Stimulated activated CD4-positive, alpha-beta T cell treated with anti-CD3 and anti-CD28 coated beads, Interleukin-4, amount 100 ng/mL, for 1 hour (primary cell): Measurements from ENCODE around the gene NKD2.
"Not testable (repeated sequence)": the region's sequence is repeated elsewhere in the genome, so short reads cannot be mapped to it uniquely, and the experiment has no call there.

ENCODE experiments used
- DNase-seq: peaks from one replicate; pipeline ENCODE4 v3.0.0-alpha.2; 2020

NKD2 gene

GRCh38 chr5:1008451-1009358 is at the start of gene NKD2:
TSS of gene NKD2 (plus strand) at chr5:1008802. CDS start at chr5:1009058, 256 bp downstream.
- peak; percentile 62 for DNase-seq

- no peak for DNase-seq
These were observed 48.7 kb upstream of the NKD2 start for GRCh38 chr5:959581-960531.

GRCh38 chr5:960551-960950 is 48.1 kb upstream of the NKD2 start:
- DNase-seq = no peak

GRCh38 chr5:961002-961710 is 47.4 kb upstream of the NKD2 start:
- no peak for DNase-seq

GRCh38 chr5:961711-962240 is 46.8 kb upstream of the NKD2 start:
- no peak for DNase-seq

GRCh38 chr5:962386-962785 is 46.2 kb upstream of the NKD2 start:
- no peak for DNase-seq

- DNase-seq = no peak
These were observed 45.8 kb upstream of the NKD2 start for GRCh38 chr5:962801-963200.

- no peak for DNase-seq
These were observed 45.3 kb upstream of the NKD2 start for GRCh38 chr5:963310-963672.

GRCh38 chr5:963673-964531 is 44.7 kb upstream of the NKD2 start:
- peak; percentile 35 for DNase-seq

- DNase-seq = no peak
These were observed 43.8 kb upstream of the NKD2 start for GRCh38 chr5:964821-965220.

- no peak for DNase-seq
These were observed 42.8 kb upstream of the NKD2 start for GRCh38 chr5:965604-966344.

- DNase-seq = no peak
These were observed 42.3 kb upstream of the NKD2 start for GRCh38 chr5:966345-966710.

- DNase-seq = no peak
These were observed 41.7 kb upstream of the NKD2 start for GRCh38 chr5:966941-967340.

- DNase-seq = no peak
These were observed 39.7 kb upstream of the NKD2 start for GRCh38 chr5:968881-969280.

- DNase-seq = no peak
These were observed 39.2 kb upstream of the NKD2 start for GRCh38 chr5:969408-969839.

GRCh38 chr5:972575-972974 is 36.0 kb upstream of the NKD2 start:
- not testable (repeated sequence) for DNase-seq

GRCh38 chr5:976849-977751 is 31.5 kb upstream of the NKD2 start:
- no peak for DNase-seq

GRCh38 chr5:978054-978453 is 30.5 kb upstream of the NKD2 start:
- no peak for DNase-seq

- DNase-seq = no peak
These were observed 29.9 kb upstream of the NKD2 start for GRCh38 chr5:978693-979092.
